Activated CD8-positive, alpha-beta memory T cell treated with anti-CD3 and anti-CD28 coated beads, Interleukin-2, amount 50 U/mL, for 24 hours (primary cell): ENCODE data around the gene RHBDF1.
"Not testable (repeated sequence)": the region's sequence is repeated elsewhere in the genome, so short reads cannot be mapped to it uniquely, and the experiment has no call there.

Experiments used
- DNase-seq: peaks from one replicate; pipeline ENCODE4 v3.0.0-alpha.2; 2020; ENCODE audit errors: extremely low read depth

RHBDF1 gene

DNA sequence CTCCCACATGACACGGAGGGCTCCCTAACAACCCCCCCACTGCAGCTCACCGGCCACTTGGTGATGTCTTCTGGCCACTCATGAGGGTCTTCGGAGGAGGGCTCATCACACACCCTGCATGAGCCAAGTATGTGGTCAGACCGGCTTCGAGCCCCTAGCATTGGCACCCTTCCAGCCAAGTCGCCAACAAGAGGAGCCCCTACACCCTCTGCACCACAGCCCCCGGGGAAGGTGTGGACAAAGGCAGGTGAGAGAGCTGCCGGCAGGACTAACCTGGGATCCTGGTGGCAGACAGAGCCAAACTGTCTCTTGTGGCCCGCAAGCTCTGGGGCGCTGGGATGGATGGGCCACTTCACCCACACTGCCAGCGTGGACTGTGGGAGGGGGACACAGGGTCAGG is 12.3 kb downstream of the RHBDF1 start:
- DNase-seq: no peak

DNA sequence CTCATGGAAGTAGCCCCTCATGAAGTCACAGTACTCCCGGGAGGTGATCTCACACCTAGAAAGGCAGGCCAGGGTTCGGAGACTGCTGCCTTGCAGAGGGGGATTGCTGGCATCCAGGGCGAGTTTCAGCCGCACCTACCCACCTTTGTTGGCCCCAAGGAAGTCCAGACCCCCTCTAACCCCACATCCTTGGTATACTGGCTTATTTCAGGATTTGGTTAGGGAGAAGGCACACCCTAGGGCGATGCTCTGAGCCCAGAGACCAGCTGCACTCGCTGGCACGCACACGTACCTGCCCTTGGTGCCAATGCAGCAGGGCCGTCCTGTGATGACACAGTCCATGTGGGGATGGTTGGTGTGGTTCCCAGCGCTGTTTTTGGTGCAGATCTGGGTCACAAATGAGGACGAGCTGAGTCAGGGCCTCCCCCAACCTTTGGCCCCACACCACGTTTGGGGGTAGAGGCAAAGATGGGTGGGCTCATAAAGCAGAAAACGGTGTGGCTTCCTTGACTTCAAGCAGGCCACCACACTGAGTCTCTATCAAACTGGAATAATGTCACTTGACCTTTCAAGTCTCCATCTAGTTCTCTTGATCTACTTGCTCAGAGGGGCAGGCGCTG is 12.9 kb downstream of the RHBDF1 start:
- no peak for DNase-seq

DNA sequence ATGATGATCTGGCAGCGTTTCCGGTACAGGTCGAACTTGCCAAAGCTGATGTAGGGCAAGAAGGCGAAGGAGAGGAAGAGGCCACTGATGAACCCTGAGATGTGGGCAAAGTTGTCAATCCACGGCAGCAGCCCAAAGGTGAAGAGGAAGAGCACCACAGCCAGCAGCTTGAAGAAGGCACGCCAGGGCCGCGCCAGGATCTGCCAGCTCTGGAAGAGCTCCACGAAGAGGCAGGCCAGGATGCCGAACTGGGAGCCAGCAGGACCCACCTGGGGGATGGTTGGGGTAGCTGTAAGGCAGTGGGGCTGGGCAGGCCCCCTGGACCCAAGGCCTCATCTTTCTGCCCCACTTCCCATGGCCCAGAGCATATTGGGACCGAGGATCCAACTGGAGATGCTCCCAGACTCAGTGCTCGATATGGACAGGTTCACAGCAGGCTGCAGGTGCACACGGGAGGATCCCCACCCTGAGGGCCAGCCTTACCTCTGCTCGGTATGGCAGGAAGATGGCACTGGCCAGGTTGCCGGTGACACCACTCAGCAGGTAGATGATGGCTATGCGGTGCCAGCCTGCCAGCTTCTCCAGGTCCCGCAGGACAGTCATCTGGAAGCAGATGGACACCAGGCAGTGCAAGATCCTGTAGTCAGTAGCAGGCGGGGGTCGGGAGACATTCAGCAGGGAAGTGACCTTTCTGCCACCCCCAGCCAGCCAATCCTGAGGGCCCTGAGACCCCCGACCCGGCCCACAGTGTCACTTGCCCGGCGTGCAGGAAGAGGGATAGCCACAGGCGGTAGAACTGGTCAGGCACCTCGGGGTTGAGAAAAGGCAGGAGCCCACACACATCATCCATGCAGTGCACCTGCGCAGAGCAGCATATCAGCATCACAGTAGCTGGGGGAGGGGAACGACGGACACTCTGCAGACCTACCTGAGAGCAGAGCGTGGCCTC is 13.7 kb downstream of the RHBDF1 start:
- no peak for DNase-seq

DNA sequence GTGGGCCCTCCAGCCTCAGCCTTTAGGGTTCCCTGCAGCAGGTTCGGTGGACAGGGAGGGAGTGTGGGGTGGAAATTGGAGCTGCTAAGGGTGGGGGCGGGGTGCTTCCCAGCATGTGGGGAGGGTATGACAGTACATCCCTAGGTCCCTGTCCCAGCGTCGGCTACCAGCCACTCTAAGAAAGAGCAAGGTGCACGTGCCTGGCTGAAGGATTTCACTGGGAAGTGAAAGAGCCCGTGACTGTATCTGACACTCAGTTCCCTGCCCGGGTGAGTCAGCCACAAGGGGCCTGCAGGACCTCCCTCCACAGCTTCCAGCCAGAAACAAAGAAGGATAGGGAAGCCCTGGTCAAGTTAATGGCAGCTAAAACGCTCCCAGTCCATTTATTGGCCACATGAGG is 14.7 kb downstream of the RHBDF1 start:
- no peak for DNase-seq

DNA sequence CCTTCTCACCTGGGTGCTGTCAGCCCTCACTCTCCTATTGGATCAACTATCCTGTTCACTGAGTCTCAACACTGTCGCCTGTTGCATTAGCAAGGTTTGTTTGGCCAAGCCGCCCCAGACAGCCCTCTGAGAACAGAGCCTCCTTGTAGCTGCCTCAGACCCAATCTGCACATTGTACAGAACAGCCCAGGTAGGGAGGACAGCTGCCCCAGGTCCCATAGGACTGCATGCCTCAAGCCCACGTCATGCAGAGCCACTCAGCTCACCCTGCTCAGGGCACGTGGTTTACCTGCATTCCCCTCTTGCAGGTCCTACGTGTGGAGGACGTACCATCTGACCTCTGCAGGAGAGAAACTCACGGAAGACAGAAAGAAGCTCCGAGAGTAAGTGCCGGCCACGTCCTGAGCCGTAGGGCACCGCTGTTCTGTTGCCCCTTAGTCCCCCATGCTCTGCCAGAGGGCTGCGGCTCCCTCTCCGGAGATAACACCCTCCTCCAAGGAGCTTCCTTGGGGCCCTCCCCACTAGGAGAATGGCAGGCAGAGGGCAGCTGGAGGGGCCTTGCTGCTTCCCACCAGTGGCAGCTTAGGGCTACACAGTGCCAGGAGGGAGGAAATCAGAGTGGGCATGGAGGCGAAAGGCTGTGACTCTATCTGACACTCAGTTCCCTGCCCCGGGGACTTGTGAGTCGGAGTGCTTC is 16.1 kb downstream of the RHBDF1 start:
- DNase-seq: no peak

DNA sequence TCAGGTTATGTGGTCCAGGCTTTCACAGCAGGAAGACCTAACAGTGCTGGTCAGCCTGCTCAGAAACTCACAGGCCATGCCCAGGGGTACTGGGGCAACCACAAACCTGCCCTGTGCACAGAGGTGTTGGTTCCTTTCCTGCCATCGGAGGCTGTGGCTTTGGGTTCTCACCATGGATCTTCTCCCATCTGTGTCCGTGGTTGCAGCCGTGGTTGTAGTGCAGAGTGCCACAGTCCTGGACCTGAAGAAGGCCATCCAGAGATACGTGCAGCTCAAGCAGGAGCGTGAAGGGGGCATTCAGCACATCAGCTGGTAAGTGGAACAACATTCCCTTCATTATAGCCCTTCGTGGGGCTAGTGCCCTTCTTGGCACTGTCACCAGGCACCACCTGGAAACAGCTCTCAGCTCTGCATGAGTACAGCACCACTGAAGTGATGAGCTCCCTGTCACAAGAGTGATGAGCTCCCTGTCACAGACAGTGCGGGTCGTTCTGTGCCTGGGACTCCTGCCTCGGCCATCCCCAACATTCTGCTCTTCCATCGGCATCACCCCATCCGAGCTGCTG is 16.8 kb downstream of the RHBDF1 start:
- DNase-seq: no peak

DNA sequence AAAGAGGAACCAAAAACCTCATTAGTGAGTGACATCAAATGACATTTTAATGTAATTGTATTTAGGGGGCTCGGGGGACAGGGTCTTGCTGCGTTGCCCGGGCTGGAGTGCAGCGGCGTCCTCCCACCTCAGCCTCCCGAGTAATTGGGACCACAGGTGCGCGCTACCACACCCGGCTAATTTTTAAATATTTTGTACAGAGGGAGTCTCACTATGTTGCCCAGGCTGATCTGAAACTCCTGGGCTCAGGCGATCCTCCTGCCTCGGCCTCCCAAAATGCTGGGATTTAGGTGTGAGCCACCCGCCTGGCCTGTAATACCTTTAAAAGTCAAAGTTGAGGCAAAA is 18.2 kb downstream of the RHBDF1 start:
- no peak for DNase-seq

DNA sequence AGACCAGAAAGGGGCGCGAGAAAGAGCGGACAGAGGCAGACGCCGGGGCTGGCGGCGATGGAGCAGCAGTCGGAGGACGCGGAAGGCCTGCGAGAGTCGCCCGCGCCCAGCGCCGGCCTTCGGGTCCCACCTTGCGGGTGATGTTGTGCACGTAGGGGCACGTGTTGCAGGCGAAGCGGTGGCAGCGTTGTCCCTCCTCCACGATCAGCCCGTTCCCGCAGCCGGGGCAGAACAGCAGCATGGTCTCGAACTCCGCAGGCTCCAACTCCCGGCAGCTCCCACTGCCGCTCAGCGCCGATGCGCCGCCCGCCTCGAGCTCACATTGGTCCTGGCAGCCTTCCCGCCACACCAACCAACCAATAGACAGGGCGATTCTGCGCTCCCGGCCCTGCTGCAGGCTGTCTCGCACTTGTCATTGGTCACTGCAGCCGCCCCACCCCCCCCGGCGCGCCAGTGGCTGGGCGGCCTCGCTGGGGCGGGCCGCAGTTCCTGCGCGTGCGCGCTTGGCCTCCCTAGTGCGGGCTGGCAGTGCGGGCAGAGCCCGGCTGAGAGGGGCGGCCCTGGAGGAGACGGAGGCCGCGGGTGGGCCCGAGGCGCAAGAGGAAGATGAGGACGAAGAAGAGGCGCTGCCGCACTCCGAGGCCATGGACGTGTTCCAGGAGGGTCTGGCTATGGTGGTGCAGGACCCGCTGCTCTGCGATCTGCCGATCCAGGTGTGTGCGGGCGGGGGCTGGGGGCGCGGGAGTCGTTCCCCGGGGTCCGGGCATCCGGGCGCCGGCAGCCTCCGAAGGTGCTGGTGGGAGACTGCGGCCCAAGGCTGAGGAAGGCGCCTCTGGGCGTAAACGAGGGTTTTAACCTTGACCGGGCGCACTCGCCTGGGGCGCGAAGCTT is 18.8 kb downstream of the RHBDF1 start, which contains the start of the genes POLR3K and SNRNP25:
Gene POLR3K, minus strand, starts transcription at position 263 of the 891 bp plus-strand sequence. Its CDS starts 22 bp downstream, at position 241.
Gene SNRNP25, plus strand, starts transcription at position 483 of the 891 bp plus-strand sequence. Its CDS starts 189 bp downstream, at position 672.
- DNase-seq: peak; percentile 97

DNA sequence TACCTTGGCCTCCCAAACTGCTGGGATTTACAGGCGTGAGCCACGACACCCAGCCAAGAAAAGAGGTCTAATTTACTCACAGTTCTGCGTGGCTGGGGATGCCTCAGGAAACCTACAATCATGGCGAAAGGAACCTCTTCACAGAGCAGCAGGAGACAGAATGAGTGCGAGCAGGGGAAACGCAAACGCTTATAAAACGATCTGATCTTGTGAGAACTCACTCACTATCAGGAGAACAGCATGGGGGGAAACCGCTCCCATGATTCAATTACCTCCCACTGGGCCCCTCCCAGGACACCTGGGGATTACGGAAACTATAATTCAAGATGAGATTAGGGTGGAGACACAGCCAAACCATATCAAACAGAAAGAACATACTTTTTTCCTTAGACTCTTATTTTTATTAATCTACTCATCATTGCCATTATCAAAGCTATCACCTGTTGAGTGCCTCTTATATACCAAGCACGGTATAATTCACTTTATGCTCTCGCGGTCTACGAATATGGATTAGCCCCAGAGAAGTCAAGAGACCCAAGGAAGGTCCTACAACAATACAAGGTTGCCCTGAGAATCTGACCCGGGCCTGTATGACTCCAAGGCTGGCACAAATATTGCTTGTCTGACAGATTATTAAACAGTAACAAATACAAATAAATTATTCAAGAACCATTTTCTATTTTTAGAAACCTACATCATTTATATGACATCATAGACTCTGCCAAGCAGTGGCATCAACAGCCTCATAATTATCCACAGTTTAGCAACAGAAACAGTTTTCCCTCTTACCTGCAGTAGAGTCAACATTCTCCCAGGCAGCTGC is 21.5 kb downstream of the RHBDF1 start:
- no peak for DNase-seq

DNA sequence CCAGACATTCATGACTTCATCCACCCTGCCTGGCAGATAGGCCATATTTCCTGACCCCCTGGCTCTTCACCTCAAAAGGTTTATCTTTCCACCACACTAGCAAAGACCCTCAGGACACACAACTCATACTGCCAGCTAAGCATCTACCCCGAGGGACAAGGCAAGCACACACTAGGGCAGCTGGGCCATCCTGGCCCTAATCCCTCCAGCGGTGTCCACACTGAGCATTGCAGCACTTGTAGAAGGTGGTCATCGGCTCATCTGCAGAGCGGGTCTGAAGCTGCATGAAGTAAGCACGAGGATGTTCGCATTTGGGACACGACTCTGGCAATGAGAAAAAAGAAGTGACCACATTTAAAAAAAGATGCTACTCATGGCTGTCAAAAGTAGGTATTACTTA is 25.2 kb downstream of the RHBDF1 start:
- DNase-seq: no peak

DNA sequence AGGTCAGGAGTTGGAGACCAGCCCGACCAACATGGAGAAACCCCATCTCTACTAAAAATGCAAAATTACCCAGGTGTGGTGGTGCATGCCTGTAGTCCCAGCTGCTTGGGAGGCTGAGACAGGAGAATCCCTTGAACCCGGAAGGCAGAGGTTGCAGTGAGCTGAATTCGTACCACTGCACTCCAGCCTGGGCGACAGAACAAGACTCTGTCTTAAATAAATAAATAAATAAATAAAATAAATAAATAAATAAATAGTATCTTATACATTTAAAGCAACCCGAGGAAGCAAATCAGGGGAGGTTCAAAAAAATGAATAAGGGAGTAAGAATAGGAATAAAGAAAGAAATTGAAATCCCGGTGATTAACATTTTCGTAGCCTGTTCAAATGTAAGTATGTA is 25.9 kb downstream of the RHBDF1 start:
- DNase-seq: not testable (repeated sequence)

DNA sequence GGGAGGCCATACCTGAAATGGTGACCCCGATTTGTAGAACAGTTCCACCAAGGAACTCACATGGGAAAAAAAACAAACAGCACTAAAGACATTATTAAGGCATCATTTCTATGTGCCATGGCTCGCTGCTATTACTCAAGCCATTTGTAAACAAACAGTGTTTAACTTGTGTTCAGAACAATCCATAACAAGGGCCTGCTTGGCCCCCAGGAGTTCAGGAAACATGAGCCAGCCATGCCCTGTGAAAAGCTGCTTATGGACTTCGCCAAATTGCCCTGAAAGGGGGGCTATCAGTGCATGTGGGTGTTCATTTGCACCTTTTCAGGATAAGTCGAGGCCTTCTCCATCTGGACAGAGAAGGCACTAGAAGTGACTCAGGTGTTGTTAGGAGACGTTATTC is 27.0 kb downstream of the RHBDF1 start:
- DNase-seq: no peak

DNA sequence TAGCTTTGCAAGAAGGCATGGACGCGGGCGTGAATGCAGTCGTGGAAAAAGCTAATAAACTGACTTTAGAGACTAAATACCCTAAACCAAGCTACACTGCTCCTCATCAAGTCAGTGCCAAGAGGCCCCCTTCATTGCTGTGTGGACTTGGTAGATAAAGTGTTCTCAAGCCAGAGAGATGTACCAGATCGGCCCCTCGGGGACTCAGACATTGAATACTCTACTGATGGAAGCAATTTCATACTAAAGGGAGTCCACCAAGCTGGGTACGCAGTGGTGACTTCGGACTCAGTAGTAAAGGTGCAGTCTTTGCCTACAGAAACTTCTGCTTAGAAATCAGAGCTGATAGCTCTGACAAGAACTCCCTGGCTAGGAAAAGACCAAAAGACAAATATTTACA is 27.8 kb downstream of the RHBDF1 start:
- no peak for DNase-seq

DNA sequence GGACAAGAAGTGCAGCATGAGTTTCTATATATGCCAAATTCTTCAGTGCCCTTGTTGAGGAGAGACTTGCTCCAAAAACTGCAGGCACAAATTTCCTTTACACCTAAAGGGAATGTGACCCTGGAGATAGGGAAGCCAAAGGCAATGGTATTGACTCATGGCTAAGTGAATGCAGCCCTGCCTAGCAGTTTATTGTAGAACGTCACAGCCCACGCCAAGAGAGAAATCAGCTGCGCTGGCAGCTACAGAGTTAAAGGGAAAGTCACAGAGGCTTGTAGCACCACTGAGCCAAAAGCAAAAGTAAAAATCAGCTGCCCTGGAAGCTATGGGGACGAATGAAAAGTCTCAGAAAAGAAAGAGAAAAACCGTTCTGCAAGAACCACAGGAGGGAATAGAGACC is 29.1 kb downstream of the RHBDF1 start:
- no peak for DNase-seq

DNA sequence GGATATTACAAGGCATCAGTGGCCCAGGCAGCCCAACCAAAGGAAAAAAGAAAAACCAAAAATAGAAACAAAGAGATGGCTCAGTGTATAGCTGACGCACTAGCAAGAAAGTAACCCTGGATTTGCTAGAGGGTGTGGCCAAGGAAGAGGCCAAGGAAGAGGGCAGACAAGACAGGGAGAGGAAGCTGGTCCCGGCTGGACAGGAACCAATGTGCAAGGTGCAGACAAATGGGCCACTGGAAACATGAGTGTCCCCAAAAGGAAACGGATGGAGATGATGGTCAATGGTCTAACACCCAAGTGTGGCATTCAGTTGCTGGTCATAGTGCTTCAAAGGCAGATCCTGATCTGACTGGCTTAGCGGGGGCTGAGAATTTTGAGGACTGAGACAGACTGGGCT is 29.7 kb downstream of the RHBDF1 start:
- no peak for DNase-seq

DNA sequence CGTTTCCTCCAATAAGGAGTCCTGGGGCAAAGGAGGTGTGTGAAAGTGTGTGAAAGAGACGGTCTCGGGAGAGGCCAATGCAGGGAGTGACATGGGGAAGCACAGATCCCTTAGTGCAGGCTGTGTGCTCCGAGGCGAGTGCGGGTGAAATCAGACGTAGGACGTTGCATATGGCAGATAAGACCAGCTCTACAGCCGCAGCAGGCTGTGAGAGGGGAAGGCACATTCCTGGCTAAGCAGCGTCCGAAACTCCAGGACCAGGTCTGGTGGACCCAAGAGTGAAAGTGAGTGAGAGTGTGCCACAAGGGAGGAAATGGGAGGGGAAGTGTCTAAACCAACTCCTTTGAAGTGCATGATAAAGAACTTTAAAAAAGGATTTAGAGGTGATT is 30.4 kb downstream of the RHBDF1 start:
- DNase-seq: no peak

DNA sequence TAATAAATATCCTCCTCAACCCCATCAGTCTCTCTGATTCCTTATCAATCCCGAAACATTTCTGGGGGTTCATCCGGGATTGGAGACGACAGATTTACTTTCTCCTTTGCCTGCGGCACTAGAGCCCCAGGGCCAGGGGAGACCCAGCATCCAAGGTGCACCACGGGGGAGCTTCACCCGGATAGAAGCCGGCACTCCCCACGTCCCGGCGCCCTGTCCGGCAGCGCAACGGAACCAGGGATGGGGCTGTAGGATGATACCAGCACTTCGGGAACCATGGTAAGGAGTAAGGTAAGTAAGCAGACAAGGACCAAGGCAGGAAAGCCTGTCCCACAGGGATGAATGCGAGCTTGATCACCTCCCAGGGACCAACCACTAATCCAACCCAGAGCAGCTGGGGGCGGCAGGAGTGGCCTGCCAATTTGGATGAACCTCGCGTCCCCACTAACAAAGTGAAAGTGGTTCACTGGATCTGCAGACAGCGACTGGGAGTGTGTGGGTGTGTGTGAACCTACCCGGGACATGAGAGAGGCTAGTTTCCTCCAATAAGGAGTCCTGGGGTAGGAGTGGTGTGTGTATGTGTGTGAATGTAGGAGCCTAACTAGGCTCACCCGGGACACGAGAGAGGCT is 30.9 kb downstream of the RHBDF1 start:
- DNase-seq: no peak

DNA sequence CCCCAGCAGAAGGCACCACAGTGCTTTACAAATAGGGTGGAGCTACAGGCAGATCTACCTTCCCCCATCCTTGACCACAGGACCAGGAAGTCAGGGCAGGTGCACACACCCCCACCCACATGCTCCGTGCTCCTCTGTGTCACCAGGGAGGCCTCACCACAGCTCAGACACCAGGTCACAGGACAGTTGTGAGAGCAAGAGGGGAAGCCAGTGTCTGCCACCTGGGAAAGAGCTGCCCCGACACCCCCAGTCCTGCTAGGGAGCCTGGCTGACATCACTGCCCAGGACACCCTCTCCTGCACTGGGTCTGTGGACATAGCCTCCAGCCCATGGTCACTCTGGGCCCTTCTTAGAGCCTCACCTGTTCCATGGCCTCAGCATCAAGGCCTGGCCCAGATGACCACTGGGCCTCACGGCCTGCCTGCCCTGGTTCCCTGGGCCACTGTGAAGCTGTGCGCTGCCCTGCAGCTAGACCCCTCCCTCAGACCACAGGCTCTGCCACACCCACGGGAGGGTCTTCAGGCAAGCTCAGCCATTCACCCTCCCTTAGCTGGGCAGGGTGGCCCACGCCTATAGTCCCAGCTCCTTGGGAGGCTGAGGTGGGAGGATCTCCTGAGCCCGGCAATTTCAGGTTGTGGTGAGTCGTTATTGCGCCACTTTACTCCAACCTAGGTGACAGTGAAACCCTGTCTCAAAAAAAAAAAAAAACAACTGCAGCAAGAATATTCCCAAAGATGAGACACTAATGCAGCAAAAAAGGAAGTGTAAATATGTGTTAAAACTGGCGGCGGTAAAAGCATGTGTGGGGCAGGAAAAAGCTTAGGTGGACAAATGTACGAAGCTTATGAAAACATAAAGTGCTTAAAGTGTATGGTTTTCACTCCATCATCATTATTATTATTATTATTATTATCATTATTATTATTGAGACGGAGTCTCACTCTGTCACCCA is 33.2 kb downstream of the RHBDF1 start:
- DNase-seq: no peak

DNA sequence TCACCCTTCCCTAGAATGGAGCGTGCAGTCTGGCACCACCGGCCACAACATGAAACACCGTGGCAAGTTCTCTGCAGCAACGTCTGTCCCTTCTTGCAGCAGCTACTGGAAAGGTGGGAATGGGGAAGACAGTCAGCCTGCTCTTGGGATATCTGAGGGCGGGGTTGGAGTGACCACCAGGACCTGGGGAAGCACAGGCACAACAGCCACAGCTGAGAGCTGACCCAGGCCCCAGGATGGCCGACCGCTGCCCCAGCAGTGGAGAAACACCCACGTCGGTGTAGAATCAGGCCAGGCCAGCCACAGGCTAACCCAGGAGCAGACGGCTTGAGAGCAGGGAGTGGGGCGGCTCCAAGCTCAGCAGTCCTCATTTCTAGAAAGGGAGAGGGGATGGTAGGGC is 34.2 kb downstream of the RHBDF1 start:
- not testable (repeated sequence) for DNase-seq
